GM19351 (cell line): ENCODE data around the gene PTRHD1.

Experiments used
- ATAC-seq: cut with Tn5 transposase; IDR thresholded peaks from one replicate; pipeline ENCODE4 v1.9.1; 2021; ENCODE audit warnings: mild to moderate bottlenecking, moderate library complexity; ENCODE audit not compliant: unreplicated experiment

PTRHD1 gene

DNA sequence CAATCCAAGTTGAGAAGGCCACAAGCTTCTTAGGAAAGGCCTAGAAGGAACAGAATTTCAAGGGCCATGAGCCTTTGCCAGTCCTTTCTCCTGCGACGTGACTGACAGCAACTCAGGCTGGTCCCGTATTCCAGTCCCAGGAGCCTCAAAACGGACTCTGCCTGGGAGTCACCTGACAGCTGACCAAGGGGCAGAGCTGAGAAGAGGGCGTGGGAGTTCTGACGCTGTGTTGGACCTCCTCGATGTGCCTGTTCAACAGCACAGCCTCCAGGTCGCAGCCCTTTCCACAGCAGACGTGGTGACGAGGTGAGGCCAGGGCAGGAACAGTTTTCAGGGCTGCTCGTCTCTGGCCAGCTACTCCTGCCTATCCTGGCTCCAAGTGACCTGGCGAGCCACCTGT is 37.6 kb upstream of the PTRHD1 start:
- no peak for ATAC-seq

DNA sequence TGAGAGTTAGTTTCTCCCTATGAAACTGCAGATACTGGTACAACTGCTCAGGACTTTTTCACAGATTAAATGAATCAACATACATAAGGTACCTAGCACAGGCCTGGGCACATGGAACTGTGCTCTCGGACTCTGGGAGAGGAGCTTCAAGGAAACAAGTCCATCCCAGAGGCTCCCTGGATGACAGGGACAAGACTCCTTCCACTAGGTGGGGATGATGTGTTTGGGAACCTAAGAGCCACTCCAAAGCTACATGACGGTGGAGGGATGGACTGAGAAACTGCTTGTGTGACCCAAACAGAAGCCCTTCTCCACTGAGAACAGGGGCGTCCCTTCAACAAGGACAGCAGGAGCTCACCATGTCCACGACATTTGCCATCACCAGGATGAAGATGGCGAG is 37.2 kb upstream of the PTRHD1 start:
- no peak for ATAC-seq

DNA sequence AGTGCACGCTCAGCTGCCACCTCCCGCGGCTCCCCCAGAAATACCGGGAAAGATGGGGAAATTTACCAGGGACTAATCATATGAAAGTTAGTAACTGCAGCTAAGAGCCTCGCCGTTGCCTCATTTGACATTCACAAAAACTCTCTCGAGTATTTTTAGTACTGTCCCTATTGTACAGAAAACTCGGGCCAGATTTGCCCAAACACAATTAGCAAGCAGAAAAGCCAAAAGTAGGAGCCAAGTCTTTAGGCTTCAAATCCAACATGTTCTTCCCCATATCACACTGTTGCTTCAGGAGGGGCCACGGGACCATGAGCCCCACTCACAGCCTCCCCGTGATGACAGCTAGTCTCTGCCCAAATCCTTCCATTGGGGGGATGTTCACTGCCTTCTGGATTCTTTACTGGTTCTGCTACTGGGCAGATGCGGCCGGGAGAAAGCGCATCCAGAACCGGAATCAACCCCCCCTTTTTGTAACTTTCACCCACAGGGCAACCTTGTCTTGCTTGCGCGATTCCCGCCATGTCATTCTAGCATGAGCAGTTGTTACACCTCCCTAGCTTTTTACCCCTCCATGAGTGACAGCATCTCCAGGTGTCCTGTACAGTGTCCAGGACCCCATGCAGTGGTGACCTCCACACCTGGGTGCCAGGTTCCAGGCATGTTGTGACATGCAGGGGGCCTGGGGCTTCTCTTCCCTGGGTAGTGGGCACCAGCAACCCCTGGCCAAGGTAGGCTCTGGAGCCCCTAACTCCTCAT is 35.2 kb upstream of the PTRHD1 start:
- no peak for ATAC-seq

DNA sequence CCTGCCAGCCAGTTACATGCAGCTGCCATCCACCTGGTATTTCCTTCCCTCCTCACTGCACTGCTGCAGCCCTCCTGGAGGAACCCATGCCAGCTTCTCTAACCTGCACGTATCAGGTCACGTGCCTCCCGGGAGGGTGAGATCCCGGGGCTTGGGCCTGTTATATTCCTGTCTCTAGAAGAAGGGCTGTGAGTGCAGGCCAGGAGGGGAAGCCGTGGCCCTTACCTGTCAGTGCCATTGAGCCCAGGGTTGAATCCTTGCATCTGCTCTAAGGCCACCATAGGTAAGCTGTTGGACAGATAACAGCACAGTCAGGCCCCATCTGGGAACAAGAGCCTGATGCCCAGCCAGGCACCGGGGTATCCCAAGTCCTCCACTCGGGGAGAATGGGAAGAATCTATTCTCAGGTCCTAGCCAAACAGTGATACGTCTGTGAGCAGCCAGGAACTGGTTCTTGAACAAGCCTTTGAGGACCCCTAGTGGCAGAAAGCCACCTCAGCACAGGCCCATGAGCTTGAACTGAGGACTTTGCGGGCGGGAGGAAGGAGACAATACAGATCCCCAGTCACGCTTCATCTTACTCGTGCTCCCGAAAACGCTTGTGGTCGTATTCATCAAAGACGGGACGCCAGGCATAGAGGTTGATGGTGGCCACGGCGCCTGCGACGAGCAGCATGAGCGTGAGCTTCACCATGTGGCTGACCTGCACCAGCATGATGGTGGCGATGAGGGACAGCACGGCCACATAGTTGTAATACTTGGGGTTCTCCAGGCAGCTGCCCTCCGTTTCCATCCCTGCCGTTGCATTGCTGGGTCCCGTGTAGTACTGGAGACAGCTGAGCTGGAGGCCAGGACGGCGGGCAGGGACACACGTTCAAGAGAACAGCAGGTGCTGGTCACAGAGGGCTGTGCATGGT is 34.4 kb upstream of the PTRHD1 start:
- peak; percentile 79 for ATAC-seq

DNA sequence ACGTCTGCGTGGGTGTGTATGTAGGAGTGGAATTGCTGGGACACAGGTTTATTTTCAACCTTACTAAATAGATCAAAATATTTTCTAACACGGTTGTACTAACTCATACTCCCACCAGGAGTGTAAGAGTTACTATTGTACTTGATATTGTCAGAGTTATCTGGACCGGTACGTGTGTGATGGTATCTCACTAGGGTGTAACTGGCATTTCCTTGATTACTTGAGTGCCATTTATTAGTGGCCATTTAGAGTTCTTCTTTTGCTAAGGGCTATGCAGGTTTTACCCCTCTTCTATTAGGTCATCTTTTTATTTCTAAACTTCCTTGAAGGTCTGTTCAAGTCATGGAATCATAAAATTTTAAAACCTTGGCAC is 33.6 kb upstream of the PTRHD1 start:
- no peak for ATAC-seq

DNA sequence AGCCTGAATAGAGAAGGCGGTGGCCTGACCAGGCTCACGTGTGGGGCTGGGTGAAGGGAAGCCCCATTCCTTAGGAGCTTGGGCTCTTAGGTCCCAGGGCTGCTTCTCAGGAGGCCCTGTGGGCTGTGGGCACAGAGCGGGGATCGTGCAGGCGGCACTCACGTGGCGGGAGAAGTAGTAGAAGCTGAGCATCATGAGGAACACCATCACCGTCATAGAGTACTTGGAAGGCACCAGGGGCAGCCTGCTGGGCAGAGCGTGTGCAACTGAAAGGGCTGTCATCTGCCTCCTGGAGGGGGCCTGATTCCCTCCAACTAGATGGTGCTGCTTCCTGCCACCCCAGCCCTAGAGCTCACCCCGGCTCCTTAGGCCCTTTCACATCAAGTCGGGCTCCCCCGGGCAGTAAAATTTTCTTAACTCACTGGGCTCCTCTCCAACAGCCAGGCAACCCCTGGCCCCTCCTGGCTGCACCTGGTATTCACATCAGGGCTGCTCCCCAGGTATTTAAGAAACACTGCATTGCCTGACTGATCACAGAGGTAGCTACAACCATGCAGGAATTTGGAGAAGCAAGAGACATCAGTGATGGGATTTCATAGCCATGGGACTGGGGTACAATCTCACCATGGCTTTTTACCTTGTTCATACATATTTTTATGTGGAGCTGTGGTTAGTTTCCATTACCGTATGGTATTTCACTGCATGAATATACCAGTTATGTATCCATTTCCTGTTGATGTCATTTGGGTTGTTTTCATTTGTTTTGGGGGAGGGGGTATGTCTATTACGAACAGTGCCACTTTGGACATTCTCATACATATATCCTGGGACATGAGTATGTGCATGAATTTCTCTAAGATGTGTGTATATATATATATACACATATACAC is 32.9 kb upstream of the PTRHD1 start:
- ATAC-seq: no peak

DNA sequence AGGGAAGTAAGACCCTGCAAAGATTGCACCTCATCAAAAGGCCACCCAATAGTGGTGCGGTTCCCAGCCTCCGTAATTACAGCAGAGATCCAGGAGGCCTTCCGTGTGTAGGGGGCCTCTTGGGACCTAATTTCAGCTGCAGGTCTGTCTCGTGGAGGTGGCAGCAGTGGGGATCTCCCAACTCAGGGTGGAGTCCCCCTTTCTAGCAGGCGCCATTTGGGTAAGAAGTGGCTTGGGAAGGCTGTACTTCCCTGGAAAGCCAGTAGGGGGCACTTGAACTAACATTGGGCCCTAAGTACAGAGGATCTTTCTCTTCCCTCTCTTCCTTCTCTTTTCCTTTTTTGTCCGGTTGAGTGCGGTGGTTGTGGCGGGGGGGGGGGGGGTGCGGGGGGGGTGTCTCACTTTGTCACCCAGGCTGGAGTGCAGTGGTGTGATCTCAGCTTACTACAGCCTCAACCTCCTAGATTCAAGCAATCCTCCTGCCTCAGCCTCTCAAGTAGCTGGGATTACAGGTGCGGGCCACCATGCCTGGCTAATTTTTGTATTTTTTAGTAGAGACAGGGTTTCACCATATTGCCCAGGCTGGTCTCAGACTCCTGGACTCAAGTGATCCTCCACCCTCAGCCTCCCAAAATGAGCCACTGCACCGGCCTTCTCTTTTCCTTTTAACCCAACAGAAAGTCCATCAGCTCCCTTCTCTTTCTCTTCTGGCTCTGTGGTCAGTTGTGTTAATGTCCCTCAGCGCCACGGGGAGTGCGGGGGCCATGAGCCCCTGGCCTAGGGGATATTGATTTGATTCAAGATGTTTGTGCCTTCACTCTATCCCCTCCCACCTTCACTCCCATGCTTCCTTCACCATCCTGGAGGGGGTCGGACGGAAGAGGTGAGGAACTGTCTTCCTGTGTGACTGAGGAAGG is 32.0 kb upstream of the PTRHD1 start:
- ATAC-seq: no peak

DNA sequence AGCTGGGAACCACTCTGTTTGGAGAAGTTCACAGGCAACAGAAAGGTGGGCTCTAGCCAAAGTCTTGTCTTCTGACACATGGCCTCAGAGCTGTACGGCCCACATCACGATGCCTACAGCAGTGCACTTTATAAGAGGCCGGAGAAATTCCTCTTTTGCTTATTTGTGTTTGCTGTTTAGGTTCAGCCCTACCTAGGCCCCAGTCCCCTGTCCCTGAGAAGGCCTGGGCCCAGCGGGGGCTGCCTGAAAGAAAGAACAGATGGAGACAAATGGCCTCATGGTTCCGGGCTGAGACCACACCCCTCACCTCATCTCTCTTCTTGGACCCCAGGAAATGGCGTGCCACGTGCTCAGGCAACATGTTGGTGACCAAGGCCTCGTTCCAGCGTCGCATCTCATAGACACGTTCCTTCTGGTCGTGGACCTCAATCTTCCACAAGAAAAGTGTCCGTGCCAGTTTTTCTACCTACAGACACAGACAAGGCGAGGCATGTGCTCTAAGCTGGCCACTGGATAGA is 30.9 kb upstream of the PTRHD1 start:
- ATAC-seq: no peak

DNA sequence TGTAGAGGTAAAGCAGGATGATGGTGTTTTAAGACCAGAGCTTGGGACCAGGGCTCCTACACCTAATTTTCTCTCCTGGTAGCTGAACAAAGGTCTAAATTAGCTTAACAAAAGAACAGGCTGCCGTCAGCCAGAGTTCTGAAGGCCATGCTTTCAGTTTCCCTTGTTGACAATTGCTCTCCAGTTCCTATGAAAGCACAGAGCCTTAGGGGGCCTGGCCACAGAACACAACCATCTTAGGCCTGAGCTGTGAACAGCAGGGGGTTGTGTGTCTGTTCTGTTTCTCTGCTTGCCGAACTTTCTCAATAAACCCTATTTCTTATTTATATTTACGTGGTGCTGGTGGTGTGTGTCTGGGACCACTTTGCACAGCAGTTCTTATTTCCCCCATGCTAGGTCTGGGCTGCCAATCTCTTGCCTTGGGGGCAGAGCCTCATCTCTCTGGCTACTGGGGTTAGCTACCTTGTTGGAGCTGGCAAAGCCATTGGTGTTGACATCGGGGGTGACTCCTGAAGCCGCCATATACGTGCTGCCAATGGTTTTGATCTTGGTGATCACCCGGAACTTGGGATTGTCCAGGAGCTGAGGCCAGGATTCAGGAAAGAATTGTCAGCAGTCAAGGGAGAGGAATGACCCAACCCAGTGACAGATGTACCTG is 29.0 kb upstream of the PTRHD1 start:
- no peak for ATAC-seq

DNA sequence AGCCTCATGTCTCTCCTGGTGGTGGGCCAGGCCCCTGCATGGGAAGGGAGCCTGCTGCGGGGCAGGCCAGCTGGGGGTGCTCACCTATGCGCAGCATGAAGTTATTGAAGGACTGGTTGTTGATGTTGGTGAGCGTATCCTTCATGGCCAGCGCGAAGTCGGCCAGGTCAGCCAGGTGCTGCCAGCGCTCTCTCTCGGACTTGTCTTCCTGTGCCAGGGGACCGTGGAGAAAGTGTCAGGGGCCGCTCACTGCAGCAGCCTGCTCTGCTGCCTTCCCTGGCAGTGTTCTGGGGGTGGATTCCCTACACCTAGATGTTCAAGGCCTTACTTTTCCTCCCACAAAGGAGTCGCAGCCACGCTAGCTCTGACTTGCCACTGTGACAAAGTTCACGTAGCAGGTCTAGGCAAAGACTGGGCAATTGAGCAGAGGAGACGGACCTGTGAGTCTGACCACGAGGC is 28.3 kb upstream of the PTRHD1 start:
- no peak for ATAC-seq

DNA sequence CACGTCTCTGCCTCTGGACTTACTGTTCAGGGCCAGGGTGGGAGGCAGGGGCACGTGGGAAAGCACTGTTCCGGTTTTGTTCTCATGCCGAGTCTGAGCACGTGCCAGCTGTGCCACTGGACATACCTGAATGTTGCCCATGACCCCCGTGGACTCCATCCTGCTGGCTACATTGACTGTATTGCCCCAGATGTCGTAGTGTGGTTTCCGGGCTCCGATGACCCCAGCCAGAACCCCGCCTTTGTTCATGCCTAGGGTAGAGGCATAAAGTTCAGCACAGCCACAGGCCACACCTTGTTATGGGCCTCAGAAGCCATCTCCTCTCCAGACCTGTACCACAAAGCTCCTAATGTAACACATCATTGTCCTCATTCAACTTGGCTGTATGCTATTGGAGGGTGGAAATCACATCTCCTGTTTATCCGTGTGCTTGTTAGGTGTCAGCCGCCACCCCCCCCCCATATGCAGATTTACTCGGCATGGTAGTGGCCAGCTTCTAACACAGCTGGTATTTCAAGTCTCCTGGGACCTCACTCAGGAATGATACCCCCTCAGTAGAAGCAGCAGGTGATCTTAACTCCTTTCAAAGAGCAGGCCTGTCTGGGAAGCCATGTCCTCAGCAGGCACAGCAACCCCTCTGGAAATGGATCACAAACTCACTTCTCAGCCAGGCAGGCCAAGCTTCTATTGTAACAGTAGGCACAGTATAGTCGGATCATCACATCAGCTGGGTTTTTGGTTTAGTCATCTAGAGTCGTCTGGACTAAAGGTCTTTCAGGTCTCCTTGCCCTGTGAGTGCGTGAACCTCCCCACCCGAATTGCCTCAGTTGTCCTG is 27.6 kb upstream of the PTRHD1 start:
- ATAC-seq: no peak

DNA sequence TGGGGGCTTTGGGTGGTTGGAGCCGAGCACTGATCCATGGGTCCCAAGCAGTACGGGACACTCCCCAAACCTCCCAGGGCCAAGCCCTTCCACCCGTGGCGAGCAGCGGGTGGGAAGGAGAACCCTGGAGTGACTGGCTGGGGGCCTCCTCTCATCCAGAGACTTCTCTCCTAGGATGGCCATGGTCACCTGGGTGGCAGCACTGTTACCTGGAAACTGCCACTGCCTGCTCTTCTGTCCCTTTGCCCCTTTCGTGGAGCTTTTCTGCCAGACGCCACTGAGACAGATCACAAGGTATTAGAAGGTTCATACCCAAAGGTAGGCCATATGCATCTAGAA is 27.0 kb upstream of the PTRHD1 start:
- no peak for ATAC-seq

DNA sequence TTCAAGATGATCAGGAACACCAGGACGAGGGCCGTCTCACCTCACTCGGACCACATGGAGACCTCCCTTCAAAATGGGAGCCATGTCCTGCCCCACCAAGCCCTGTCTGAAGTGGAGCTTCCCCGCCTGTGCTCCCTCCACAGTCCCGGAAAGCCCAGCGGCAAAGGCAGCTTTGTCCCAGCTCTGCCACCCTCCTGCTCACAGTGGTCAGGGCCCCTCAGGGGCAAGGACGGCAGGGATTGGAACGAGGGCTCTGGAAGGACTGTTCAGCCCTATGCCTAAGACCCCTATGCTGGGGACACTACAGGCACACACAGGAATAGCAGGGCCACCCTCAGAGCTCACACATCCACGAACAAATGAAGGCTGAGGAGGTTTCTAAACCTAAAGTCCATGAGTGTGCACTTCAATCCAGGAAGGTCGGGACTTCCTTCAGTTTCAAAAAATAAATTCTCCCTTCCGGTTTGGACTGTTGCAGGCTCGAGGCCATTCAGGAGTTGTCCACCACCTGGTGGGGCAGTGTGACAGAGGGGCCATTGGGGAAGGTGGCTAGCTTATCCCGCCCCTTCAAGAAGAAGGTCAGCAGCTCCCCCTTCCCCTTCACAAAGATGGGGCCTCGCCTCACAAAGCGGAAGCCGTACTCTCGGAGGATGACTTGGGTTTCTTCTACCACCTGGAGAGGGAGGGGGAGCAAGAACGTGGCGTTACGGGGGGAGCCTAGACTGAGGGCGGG is 26.4 kb upstream of the PTRHD1 start:
- no peak for ATAC-seq

DNA sequence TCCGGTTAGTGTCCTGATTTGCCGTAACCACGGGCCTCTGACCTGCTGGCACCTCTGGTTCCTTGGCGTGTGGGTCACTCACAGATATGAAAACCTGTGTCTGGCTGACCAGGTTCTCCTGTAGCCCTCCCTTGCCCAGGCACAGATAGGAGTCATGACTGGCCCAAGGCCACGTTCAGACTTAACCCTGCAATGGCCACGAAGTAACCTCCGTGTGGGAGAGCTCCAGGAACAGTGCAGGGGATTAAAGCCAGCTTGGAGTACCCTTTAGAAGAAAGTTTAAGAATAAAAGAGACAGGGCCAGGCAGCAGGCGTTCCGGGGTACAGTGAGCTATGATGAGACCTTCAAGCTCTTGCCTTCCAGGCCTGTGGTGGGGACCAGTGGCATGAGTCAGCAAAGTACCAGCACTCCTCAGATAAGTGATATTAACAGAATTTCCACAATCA is 25.6 kb upstream of the PTRHD1 start:
- ATAC-seq: no peak

DNA sequence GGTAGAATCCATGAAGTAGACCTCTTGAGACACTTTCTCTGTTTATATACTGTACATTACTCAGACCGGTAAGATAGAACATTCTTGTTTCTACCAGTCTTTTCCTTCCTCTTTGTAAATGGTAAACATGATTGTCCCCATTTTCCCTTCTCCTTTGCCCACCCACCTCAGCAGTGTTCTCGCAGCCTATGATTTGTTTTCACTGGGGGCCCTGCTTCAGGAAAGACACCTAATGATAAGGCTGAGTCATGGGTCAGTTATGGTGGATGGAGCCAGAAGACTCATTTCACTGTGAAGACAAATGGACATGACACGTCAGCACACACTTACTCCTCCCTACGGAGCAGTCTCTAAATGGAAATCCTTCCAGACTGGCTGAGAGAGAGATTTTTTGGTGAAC is 23.7 kb upstream of the PTRHD1 start:
- ATAC-seq: no peak

DNA sequence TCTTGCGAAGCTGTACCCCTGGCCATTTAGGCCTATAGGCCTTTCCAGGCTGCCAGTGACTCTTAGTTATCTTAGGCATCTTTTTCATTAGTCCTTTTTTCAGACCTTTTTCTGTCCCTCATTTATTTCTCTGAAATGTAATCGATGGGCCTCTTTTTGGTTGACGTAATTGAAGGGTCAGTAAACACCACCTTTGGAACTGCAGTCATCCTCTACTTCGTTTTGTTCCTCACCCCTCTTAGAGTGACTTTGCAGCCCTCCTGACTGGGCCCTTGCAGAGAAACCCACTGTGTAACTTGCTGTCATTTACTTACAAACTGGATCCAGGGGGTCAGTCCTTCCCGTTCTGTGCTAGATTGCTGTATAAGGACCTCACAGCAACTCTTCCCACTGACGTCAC is 23.2 kb upstream of the PTRHD1 start:
- no peak for ATAC-seq

DNA sequence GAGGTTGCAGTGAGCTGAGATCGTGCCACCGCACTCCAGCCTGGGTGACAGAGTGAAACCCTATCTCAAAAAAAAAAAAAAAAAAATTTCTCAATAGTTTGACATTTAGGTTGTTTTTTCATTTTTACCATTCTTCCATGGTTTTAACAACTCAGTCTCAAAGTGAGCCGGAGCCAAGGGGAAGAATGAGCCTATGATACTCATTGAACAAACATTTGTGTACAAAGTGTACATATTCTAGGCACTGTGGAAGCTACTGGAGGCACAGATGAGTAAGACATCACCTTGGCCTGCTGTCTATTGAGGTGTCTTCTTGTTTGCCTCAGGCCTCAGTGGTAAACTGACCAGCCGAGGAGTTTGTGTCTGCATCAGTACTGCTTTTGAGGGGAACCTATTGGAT is 22.0 kb upstream of the PTRHD1 start:
- ATAC-seq: no peak

DNA sequence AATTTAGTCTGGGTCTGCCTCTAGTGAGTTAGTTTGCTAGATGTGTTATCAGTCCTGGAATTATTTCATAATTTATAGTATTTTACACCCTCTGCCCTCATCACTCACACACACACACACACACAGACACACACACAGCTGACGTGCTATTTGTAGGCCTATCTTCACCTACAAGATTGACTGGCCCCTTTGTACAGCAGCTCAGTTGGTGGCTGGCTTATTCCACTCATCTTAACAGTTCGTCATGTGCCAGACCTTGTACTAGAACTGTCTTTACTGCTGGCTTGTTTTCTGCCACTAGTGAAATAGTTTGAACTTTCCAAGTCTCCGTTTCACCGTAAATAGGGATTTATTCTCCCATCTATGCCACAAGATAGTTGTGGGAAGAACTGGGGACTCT is 21.3 kb upstream of the PTRHD1 start:
- ATAC-seq: no peak
